Osteoblast (primary cell): ENCODE data around the gene MIX23. TPM values are rescaled to one million over a fixed set of nuclear protein-coding genes. Genes with fewer than 3 reads are reported as not detected.

ENCODE experiments used
- DNase-seq: peaks from one replicate; pipeline ENCODE4 v3.0.0; 2011; ENCODE audit warnings: low spot score, mixed read lengths; ENCODE audit not compliant: insufficient read length; ENCODE audit errors: missing footprints
- H2AFZ ChIP-seq: 2 replicates; pipeline ENCODE4 v1.6.0; 2011; ENCODE audit warnings: mild to moderate bottlenecking, low read length
- H3K27ac ChIP-seq: 2 replicates; pipeline ENCODE4 v1.5.1; 2011; ENCODE audit warnings: mild to moderate bottlenecking, low read depth, low read length, moderate library complexity
- H3K27me3 ChIP-seq: 2 replicates; pipeline ENCODE4 v1.6.0; 2012; ENCODE audit warnings: mild to moderate bottlenecking, control low read depth, inconsistent platforms, low read length, moderate library complexity; ENCODE audit not compliant: insufficient read depth
- H3K36me3 ChIP-seq: 2 replicates; pipeline ENCODE4 v1.5.1; 2011; ENCODE audit warnings: mild to moderate bottlenecking, low read length, control low read depth, moderate library complexity; ENCODE audit not compliant: insufficient read depth
- H3K4me1 ChIP-seq: 2 replicates; pipeline ENCODE4 v1.5.1; 2011; ENCODE audit warnings: mild to moderate bottlenecking, low read length, control low read depth, moderate library complexity; ENCODE audit not compliant: insufficient read depth
- H3K4me2 ChIP-seq: 2 replicates; pipeline ENCODE4 v1.6.0; 2011; ENCODE audit warnings: mild to moderate bottlenecking, low read length; ENCODE audit not compliant: insufficient read depth
- H3K4me3 ChIP-seq: fragments of 200-600 bp; sonication (generic); 3 replicates; pipeline ENCODE4 v1.5.1; 2012; ENCODE audit warnings: mild to moderate bottlenecking, low read length, inconsistent platforms; ENCODE audit not compliant: insufficient read depth
- H3K79me2 ChIP-seq: 2 replicates; pipeline ENCODE4 v1.6.0; 2012; ENCODE audit warnings: mild to moderate bottlenecking, low read length, control low read depth, inconsistent platforms; ENCODE audit not compliant: insufficient read depth
- H3K9me3 ChIP-seq: 2 replicates; pipeline ENCODE4 v1.5.1; 2011; ENCODE audit warnings: low read depth, low read length, control low read depth
- H4K20me1 ChIP-seq: 2 replicates; pipeline ENCODE4 v1.6.0; 2012; ENCODE audit warnings: mild to moderate bottlenecking, low read length, control low read depth; ENCODE audit not compliant: insufficient read depth
- total RNA-seq: library from RNA; depleted of rRNA; stranded (reverse); fragments of >200 nt; gene quantifications from 2 replicates; pipeline ENCODE4 v1.2.3, GENCODE V29; 2012
- TF ChIP-seq, protein P1 (sequence below): IDR thresholded peaks from 2 replicates; pipeline ENCODE4 v1.5.1; 2011; ENCODE audit warnings: mild to moderate bottlenecking, low read depth, low read length, moderate library complexity; ENCODE audit errors: extremely low read depth

Gene MIX23
- total RNA-seq, 1 donor: 17.0 TPM

DNA sequence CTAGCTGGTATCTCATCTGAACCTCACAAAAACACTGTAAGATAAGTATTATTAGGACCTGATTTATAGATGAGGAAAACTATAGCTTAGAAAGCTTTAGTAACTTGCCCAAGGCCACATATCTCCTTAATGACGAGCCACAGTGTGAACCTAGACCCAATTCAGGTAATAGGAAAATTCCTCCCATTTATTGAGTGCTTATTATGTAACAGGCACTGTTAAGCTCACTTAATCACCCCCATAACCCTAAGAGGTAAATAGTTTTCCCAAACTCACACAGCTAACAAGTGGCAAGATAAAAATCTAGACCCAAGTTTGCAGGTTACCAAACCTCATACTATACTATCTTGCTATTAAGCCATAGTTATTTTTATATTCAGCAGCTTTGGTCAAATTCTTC lies 24.9 kb upstream of the MIX23 start:
- H3K9me3 ChIP-seq: no peaks in the 10 kb centered on the region
- DNase-seq: no peak
- no peaks in the 10 kb centered on the region for H3K27me3 ChIP-seq
- no peak overlapping the region for H3K27ac ChIP-seq
- no peak overlapping the region for H3K4me3 ChIP-seq
- H2AFZ ChIP-seq: no peak overlapping the region
- H3K4me1 ChIP-seq: no peaks in the 10 kb centered on the region
- H3K36me3 ChIP-seq: peaks cover 2% of the 10 kb centered on the region
- no peak overlapping the region for H3K4me2 ChIP-seq
- TF ChIP-seq, protein P1, sequence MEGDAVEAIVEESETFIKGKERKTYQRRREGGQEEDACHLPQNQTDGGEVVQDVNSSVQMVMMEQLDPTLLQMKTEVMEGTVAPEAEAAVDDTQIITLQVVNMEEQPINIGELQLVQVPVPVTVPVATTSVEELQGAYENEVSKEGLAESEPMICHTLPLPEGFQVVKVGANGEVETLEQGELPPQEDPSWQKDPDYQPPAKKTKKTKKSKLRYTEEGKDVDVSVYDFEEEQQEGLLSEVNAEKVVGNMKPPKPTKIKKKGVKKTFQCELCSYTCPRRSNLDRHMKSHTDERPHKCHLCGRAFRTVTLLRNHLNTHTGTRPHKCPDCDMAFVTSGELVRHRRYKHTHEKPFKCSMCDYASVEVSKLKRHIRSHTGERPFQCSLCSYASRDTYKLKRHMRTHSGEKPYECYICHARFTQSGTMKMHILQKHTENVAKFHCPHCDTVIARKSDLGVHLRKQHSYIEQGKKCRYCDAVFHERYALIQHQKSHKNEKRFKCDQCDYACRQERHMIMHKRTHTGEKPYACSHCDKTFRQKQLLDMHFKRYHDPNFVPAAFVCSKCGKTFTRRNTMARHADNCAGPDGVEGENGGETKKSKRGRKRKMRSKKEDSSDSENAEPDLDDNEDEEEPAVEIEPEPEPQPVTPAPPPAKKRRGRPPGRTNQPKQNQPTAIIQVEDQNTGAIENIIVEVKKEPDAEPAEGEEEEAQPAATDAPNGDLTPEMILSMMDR: no peak
- H3K79me2 ChIP-seq: peaks cover 13% of the 10 kb centered on the region
- H4K20me1 ChIP-seq: peaks cover 5% of the 10 kb centered on the region

DNA sequence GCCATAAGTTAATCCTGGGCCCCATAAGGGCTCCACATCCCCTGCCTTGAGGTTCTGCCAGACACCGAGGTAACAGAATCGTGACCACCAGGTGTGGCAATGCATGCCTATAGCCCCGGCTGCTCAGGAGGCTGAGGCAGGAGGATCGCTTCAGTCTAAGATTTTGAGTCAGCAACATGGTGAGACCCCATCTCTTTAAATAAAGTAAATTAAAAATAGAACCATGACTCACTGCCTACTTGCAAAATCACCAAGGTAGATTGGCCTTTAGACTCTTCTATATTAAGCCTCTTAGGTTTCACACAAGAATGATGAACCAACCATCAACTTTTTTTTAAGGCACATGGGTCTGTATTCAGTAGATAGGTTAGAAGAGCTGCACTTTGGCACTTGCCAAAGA lies 23.2 kb upstream of the MIX23 start:
- Histone ChIP-seq H3K79me2 (no peaks in the 10 kb centered on the region), H3K27ac (no peak overlapping the region), H3K9me3 (no peaks in the 10 kb centered on the region), H3K4me3 (no peak overlapping the region), H3K36me3 (peaks cover 2% of the 10 kb centered on the region), H4K20me1 (no peaks in the 10 kb centered on the region), H2AFZ (no peak overlapping the region), H3K4me2 (no peak overlapping the region), H3K4me1 (no peaks in the 10 kb centered on the region), H3K27me3 (no peaks in the 10 kb centered on the region)
- TF ChIP-seq, protein P1: no peak
- DNase-seq: no peak

- Histone ChIP-seq H3K27ac (no peak overlapping the region), H2AFZ (no peak overlapping the region), H4K20me1 (no peaks in the 10 kb centered on the region), H3K9me3 (no peaks in the 10 kb centered on the region), H3K79me2 (no peaks in the 10 kb centered on the region), H3K4me1 (no peaks in the 10 kb centered on the region), H3K4me3 (no peak overlapping the region), H3K27me3 (no peaks in the 10 kb centered on the region), H3K36me3 (peaks cover 2% of the 10 kb centered on the region), H3K4me2 (no peak overlapping the region)
- TF ChIP-seq, protein P1: no peak
- DNase-seq: no peak
Measured at GRCh38 chr3:122405015-122405414, 22.0 kb upstream of the MIX23 start.

GRCh38 chr3:122403489-122403888 lies 20.5 kb upstream of the MIX23 start:
- DNase-seq: peak; percentile 46

More at GRCh38 chr3:122403489-122403888, 20.5 kb upstream of the MIX23 start:
- no peaks in the 10 kb centered on the region for H3K4me1 ChIP-seq
- H3K9me3 ChIP-seq: no peaks in the 10 kb centered on the region
- H3K36me3 ChIP-seq: peaks cover 2% of the 10 kb centered on the region
- H3K27me3 ChIP-seq: no peaks in the 10 kb centered on the region
- H3K4me3 ChIP-seq: no peak overlapping the region
- no peaks in the 10 kb centered on the region for H3K79me2 ChIP-seq
- H2AFZ ChIP-seq: no peak overlapping the region
- TF ChIP-seq, protein P1: no peak
- no peak overlapping the region for H3K27ac ChIP-seq
- no peak overlapping the region for H3K4me2 ChIP-seq
- no peaks in the 10 kb centered on the region for H4K20me1 ChIP-seq
